ENCODE data around the gene MYO1D.

Gene MYO1D

DNA sequence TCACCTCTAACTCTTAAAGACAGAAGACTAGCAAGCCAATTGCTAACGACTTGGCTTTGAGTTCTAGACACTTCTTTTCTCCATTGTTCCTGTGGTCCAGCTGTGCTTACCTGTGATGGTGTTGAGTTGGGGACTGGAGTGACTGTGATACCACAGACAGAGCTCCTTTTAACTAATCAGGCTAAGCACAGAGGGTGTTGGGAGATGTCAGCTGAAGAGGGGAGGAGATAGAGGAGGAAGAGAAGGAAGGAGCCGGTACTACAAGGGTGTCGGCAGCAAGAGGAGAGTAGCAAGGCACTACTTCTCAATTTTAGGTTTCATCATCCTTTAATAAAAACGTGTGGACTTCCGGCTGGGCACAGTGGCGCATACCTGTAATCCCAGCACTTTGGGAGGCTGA, 5.1 kb upstream of the MYO1D start:
- Histone ChIP-seq H3K36me3 (replicated peaks; ENCODE audit: low read depth, low read length) (no peaks in the 10 kb centered on the region), H3K4me3 (ENCODE audit: low read length) (no peak overlapping the region), H3K27me3 (ENCODE audit: low read depth, low read length) (no peaks in the 10 kb centered on the region), H4K20me1 (ENCODE audit: insufficient read depth, low read length) (no peaks in the 10 kb centered on the region), H3K4me2 (ENCODE audit: low read length) (peak overlapping the region; percentile 20), H3K27ac (ENCODE audit: low read length) (no peak overlapping the region), H3K9me3 (ENCODE audit: insufficient read depth, low read length) (no peaks in the 10 kb centered on the region), H3K4me1 (ENCODE audit: low read length) (peaks cover 20% of the 10 kb centered on the region), H3K9ac (ENCODE audit: low read length) (no peak overlapping the region), H3K79me2 (ENCODE audit: low read length) (no peaks in the 10 kb centered on the region), H2AFZ (ENCODE audit: low read depth, low read length) (peak overlapping the region; percentile 71)
- TF ChIP-seq EZH2phosphoT487 (IDR thresholded peaks at IDR 0.05; ENCODE audit: low read depth) (no peak), CTCF (IDR thresholded peaks at IDR 0.05; ENCODE audit: low read depth, low read length) (no peak)

DNA sequence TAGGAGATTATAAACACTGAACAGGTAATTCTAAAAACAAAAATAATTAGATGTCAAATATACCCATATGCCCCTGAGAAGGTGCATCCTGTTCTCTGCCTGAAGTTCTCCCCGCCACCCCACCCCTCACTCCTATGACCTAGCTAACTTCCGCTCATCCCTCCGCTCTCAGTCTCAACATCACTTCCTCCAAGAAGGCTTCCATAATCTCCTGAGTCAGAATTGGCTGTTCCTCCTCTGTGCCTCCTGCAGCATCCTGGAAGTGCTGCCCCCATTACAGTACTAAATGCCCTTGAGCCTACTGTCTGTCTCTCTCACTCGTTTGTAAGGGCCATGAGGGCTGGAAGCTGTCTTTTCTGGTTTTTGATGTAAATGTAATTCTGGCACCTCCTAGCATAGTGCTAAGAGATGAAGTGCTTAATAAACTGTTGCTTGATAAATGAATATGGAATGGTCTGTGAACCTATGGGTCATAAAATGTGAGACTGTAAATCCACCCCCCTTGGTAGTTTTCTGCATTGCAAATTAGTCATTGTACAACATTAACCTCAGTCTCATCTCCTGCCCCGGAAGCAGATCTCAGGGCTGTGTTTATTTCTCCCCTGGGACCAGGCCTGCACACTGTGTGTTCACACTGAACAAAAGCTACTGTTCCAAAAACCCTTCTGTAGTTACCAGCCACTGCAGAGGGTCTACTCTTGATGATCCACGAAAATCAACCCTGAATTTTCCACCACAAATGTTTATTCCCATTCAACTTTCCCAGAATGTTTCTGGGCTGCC, 3.9 kb upstream of the MYO1D start:
- Histone ChIP-seq H3K4me3 (ENCODE audit: low read length) (no peak overlapping the region), H3K27ac (ENCODE audit: low read length) (no peak overlapping the region), H4K20me1 (ENCODE audit: insufficient read depth, low read length) (peaks cover 4% of the 10 kb centered on the region), H3K79me2 (ENCODE audit: low read length) (peaks cover 9% of the 10 kb centered on the region), H3K9me3 (ENCODE audit: insufficient read depth, low read length) (no peaks in the 10 kb centered on the region), H3K4me2 (ENCODE audit: low read length) (no peak overlapping the region), H3K27me3 (ENCODE audit: low read depth, low read length) (no peaks in the 10 kb centered on the region), H3K36me3 (replicated peaks; ENCODE audit: low read depth, low read length) (no peaks in the 10 kb centered on the region), H3K4me1 (ENCODE audit: low read length) (peaks cover 20% of the 10 kb centered on the region), H2AFZ (ENCODE audit: low read depth, low read length) (peak overlapping the region; percentile 87; the same call in 1 of the 2 replicates), H3K9ac (ENCODE audit: low read length) (no peak overlapping the region)
- no peak for TF ChIP-seq EZH2phosphoT487 (IDR thresholded peaks at IDR 0.05; ENCODE audit: low read depth)
- no peak for TF ChIP-seq CTCF (IDR thresholded peaks at IDR 0.05; ENCODE audit: low read depth, low read length)

DNA sequence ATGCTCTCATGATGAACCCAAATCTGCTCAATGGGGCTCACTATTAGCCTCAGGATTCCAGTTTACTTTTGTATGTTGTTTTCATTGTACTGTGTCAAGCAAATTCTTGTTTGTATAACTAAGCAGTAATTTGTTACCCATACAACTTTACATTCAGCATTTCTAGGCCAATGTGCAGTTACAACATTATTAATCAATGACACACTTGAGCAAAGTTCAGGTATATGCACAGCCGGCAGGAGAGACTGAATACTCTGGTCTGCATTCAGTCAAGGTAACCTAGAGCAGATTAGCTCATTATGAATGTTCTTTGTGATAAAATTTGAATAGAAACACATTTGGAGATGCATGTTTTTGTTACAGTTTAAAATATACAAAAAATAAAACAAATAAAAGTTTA, 2.2 kb upstream of the MYO1D start:
- Histone ChIP-seq H3K36me3 (replicated peaks; ENCODE audit: low read depth, low read length) (peaks cover 2% of the 10 kb centered on the region), H3K4me2 (ENCODE audit: low read length) (no peak overlapping the region), H3K27ac (ENCODE audit: low read length) (no peak overlapping the region), H3K9ac (ENCODE audit: low read length) (no peak overlapping the region), H4K20me1 (ENCODE audit: insufficient read depth, low read length) (peaks cover 19% of the 10 kb centered on the region), H3K79me2 (ENCODE audit: low read length) (peaks cover 26% of the 10 kb centered on the region), H3K4me1 (ENCODE audit: low read length) (peaks cover 31% of the 10 kb centered on the region), H3K9me3 (ENCODE audit: insufficient read depth, low read length) (no peaks in the 10 kb centered on the region), H2AFZ (ENCODE audit: low read depth, low read length) (no peak overlapping the region), H3K27me3 (ENCODE audit: low read depth, low read length) (no peaks in the 10 kb centered on the region), H3K4me3 (ENCODE audit: low read length) (no peak overlapping the region)
- no peak for TF ChIP-seq EZH2phosphoT487 (IDR thresholded peaks at IDR 0.05; ENCODE audit: low read depth)
- no peak for TF ChIP-seq CTCF (IDR thresholded peaks at IDR 0.05; ENCODE audit: low read depth, low read length)

DNA sequence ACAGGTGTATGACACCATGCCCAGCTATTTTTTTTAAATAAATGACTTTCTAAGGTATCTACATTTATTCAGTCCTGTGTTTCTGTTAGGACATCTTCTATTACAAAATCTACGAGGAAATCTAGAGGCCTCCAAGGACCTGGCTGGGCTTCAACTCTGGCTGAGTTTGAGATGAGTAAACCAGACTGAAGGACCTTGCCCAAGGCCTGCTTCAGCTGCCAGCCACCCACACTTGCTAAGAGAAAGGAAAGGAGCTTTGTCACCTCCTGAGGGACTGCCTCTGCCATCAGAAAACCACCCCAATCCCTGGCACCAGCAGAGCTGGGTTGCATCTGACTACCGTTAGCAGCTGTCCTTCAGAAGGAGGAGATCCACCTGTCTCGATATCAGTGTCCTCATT, 1.3 kb upstream of the MYO1D start:
- Histone ChIP-seq H2AFZ (ENCODE audit: low read depth, low read length) (no peak overlapping the region), H3K4me1 (ENCODE audit: low read length) (peaks cover 31% of the 10 kb centered on the region), H3K27ac (ENCODE audit: low read length) (no peak overlapping the region), H3K9ac (ENCODE audit: low read length) (no peak overlapping the region), H3K4me3 (ENCODE audit: low read length) (no peak overlapping the region), H3K36me3 (replicated peaks; ENCODE audit: low read depth, low read length) (peaks cover 10% of the 10 kb centered on the region), H3K9me3 (ENCODE audit: insufficient read depth, low read length) (no peaks in the 10 kb centered on the region), H3K27me3 (ENCODE audit: low read depth, low read length) (no peaks in the 10 kb centered on the region), H4K20me1 (ENCODE audit: insufficient read depth, low read length) (peaks cover 28% of the 10 kb centered on the region), H3K79me2 (ENCODE audit: low read length) (peaks cover 35% of the 10 kb centered on the region), H3K4me2 (ENCODE audit: low read length) (no peak overlapping the region)
- TF ChIP-seq EZH2phosphoT487 (IDR thresholded peaks at IDR 0.05; ENCODE audit: low read depth) (no peak), CTCF (IDR thresholded peaks at IDR 0.05; ENCODE audit: low read depth, low read length) (no peak)

Measured in OCI-LY3 (cell line).